HepG2 (cell line): Measurements from ENCODE around the gene RABGAP1. TPM values are rescaled to one million over a fixed set of nuclear protein-coding genes. Genes with fewer than 3 reads are reported as not detected.

Experiments used
- ATAC-seq: fragments of 200-7000 bp; cut with Tn5 transposase; 3 replicates; pipeline ENCODE4 v1.9.1; 2020; ENCODE audit warnings: mild to moderate bottlenecking, moderate library complexity
- BruUV-seq: library from RNA; stranded (reverse); fragments of 400-500 nt; replicated peaks from 2 replicates; lab custom pipeline; 2021; lab: Mats Ljungman, UMichigan
- CTCF ChIA-PET: fragments of 300-600 bp; formaldehyde crosslinking; extraction: SDS; loops from one replicate; lab custom pipeline; 2021; ENCODE audit warnings: low total read pairs, inconsistent platforms, low intra/inter-chr PET ratio; lab: Yijun Ruan, JAX
- POLR2A ChIA-PET: fragments of 350-600 bp; sonication (Branson Sonifier 250); formaldehyde crosslinking; loops from one replicate; lab custom pipeline; 2020; ENCODE audit warnings: antibody characterized with exemption, inconsistent platforms; lab: Yijun Ruan, JAX
- DNase-seq: peaks from one replicate; pipeline ENCODE4 v3.0.0-alpha.2; 2015; ENCODE audit warnings: low spot score
- FAIRE-seq: peaks from 3 replicates; lab custom pipeline; 2011; peaks lifted over from hg19 to GRCh38; lab: Jason Lieb, UNC
- H2AFZ ChIP-seq: one replicate; pipeline ENCODE4 v1.6.1; 2011; ENCODE audit warnings: low read length, inconsistent platforms
- H3K27ac ChIP-seq: fragments of 300-600 bp; 3 replicates; pipeline ENCODE4 v1.8.0; 2011; ENCODE audit warnings: mixed run types, mild to moderate bottlenecking, mixed read lengths, low read length, inconsistent platforms; ENCODE audit not compliant: insufficient read depth; ENCODE audit errors: extremely low read length
- H3K27me3 ChIP-seq, 2 experiments: fragments of 200-600 bp in 1 of 2; 2 replicates in 1 of 2; 3 replicates in 1 of 2; pipeline versions ENCODE4 v1.6.0 to v1.8.0; 2011; ENCODE audit warnings: low read length in 2 of 2, mild to moderate bottlenecking in 2 of 2, moderate library complexity in 2 of 2, inconsistent platforms in 1 of 2; ENCODE audit not compliant: insufficient read depth in 2 of 2, control insufficient read depth in 1 of 2
- H3K36me3 ChIP-seq, 2 experiments: fragments of 200-600 bp in 1 of 2; replicated peaks in 1 of 2; 2 replicates in 1 of 2; 3 replicates in 1 of 2; pipeline versions ENCODE4 v1.5.1 to v1.8.0; 2011; ENCODE audit warnings: low read length in 2 of 2, inconsistent platforms in 1 of 2; ENCODE audit not compliant: insufficient read depth in 2 of 2, control insufficient read depth in 1 of 2
- H3K4me1 ChIP-seq: 2 replicates; pipeline ENCODE4 v1.5.1; 2012; ENCODE audit warnings: low read length, inconsistent platforms; ENCODE audit not compliant: insufficient read depth
- H3K4me2 ChIP-seq: 2 replicates; pipeline ENCODE4 v1.6.0; 2011; ENCODE audit warnings: low read depth, low read length, inconsistent platforms
- H3K4me3 ChIP-seq, 3 experiments: fragments of 200-600 bp in 1 of 3; sonication (generic), shearing (Covaris generic) in 1 of 3; replicated peaks in 1 of 3; 2 replicates each; pipeline ENCODE4 v1.5.1; 2011 to 2016; ENCODE audit warnings: low read length in 3 of 3, inconsistent platforms in 2 of 3, low read depth in 2 of 3, mild to moderate bottlenecking in 2 of 3, control low read depth in 1 of 3, mixed read lengths in 1 of 3; ENCODE audit not compliant: insufficient read depth in 1 of 3
- H3K79me2 ChIP-seq: one replicate; pipeline ENCODE4 v1.6.1; 2011; ENCODE audit warnings: low read length, inconsistent platforms; ENCODE audit not compliant: insufficient read depth
- H3K9ac ChIP-seq: 2 replicates; pipeline ENCODE4 v1.6.0; 2011; ENCODE audit warnings: mild to moderate bottlenecking, low read depth, low read length, inconsistent platforms; ENCODE audit not compliant: insufficient read depth
- H3K9me3 ChIP-seq: 2 replicates; pipeline ENCODE4 v1.5.1; 2012; ENCODE audit warnings: mild to moderate bottlenecking, low read length
- H4K20me1 ChIP-seq: 2 replicates; pipeline ENCODE4 v1.6.0; 2011; ENCODE audit warnings: inconsistent platforms, mild to moderate bottlenecking, low read length, moderate library complexity; ENCODE audit not compliant: insufficient read depth
- ATF7 ChIP-seq, 2 experiments: fragments of 450-650 bp in 1 of 2; sonication (generic) in 1 of 2; formaldehyde crosslinking in 1 of 2; IDR thresholded peaks; 2 replicates each; pipeline versions ENCODE4 v1.4.0 to v1.6.1; 2016 to 2020; ENCODE audit warnings: antibody characterized with exemption in 1 of 2, mild to moderate bottlenecking in 1 of 2, missing genetic modification reagents in 1 of 2
- ESRRA ChIP-seq: sonication (generic); formaldehyde crosslinking; IDR thresholded peaks from 2 replicates; pipeline ENCODE4 v1.5.1; 2020; ENCODE audit warnings: mild to moderate bottlenecking, low read depth, missing genetic modification reagents
- GATAD2A ChIP-seq: IDR thresholded peaks from 2 replicates; pipeline ENCODE4 v1.6.1; 2016
- HNRNPUL1 ChIP-seq: fragments of 200-400 bp; formaldehyde crosslinking; IDR thresholded peaks from 2 replicates; pipeline ENCODE4 v1.6.1; 2017; ENCODE audit warnings: low read depth, mild to moderate bottlenecking, low read length, moderate library complexity
- KDM2A ChIP-seq: sonication (generic); formaldehyde crosslinking; IDR thresholded peaks from 2 replicates; pipeline ENCODE4 v1.4.0; 2020; ENCODE audit warnings: low read depth, missing genetic modification reagents, borderline replicate concordance
- MED13 ChIP-seq: sonication (generic); formaldehyde crosslinking; IDR thresholded peaks from 2 replicates; pipeline ENCODE4 v1.5.0; 2020; ENCODE audit warnings: missing genetic modification reagents
- NFIB ChIP-seq: sonication (generic); formaldehyde crosslinking; IDR thresholded peaks from 2 replicates; pipeline ENCODE4 v1.9.0; 2021; ENCODE audit warnings: missing genetic modification reagents, mild to moderate bottlenecking, borderline replicate concordance
- NR3C1 ChIP-seq: sonication (generic); formaldehyde crosslinking; IDR thresholded peaks from 2 replicates; pipeline ENCODE4 v1.4.0; 2020; ENCODE audit warnings: missing genetic modification reagents
- POLR2A ChIP-seq, 2 experiments: IDR thresholded peaks; 2 replicates each; pipeline ENCODE4 v1.6.1; 2011; ENCODE audit warnings: low read depth in 2 of 2, low read length in 2 of 2, mild to moderate bottlenecking in 1 of 2, moderate library complexity in 1 of 2; ENCODE audit not compliant: insufficient read depth in 1 of 2
- POLR2AphosphoS5 ChIP-seq: IDR thresholded peaks from 2 replicates; pipeline ENCODE4 v1.6.1; 2012; ENCODE audit warnings: low read depth, low read length
- SALL2 ChIP-seq: sonication (generic); formaldehyde crosslinking; IDR thresholded peaks from 2 replicates; pipeline ENCODE4 v1.8.1; 2023; ENCODE audit warnings: mild to moderate bottlenecking, missing genetic modification reagents, inconsistent platforms
- SMAD3 ChIP-seq: sonication (generic); formaldehyde crosslinking; IDR thresholded peaks from 2 replicates; pipeline ENCODE4 v1.4.0; 2020; ENCODE audit warnings: missing genetic modification reagents
- XRCC5 ChIP-seq: fragments of 200-400 bp; formaldehyde crosslinking; optimal IDR thresholded peaks from 2 replicates; pipeline ENCODE3; 2017; ENCODE audit warnings: mild to moderate bottlenecking, low read length
- ZBTB42 ChIP-seq: sonication (generic); formaldehyde crosslinking; IDR thresholded peaks from 2 replicates; pipeline ENCODE4 v1.5.0; 2020; ENCODE audit warnings: mild to moderate bottlenecking, missing genetic modification reagents
- ZNF382 ChIP-seq: sonication (generic); formaldehyde crosslinking; IDR thresholded peaks from 2 replicates; pipeline ENCODE4 v1.5.0; 2020; ENCODE audit warnings: missing genetic modification reagents, mild to moderate bottlenecking, borderline replicate concordance
- ZNF546 ChIP-seq: sonication (generic); formaldehyde crosslinking; conservative IDR thresholded peaks from 2 replicates; pipeline ENCODE4 v1.8.1; 2023; ENCODE audit warnings: mild to moderate bottlenecking, missing genetic modification reagents
- ZNF549 ChIP-seq: sonication (generic); formaldehyde crosslinking; IDR thresholded peaks from 2 replicates; pipeline ENCODE4 v1.5.0; 2020; ENCODE audit warnings: missing genetic modification reagents
- ZNF552 ChIP-seq: sonication (generic); formaldehyde crosslinking; IDR thresholded peaks from 2 replicates; pipeline ENCODE4 v1.9.0; 2022; ENCODE audit warnings: missing genetic modification reagents, mild to moderate bottlenecking, borderline replicate concordance
- ZNF629 ChIP-seq: sonication (generic); formaldehyde crosslinking; conservative IDR thresholded peaks from 2 replicates; pipeline ENCODE4 v1.5.0; 2020; ENCODE audit warnings: missing genetic modification reagents
- ZNF772 ChIP-seq: sonication (generic); formaldehyde crosslinking; IDR thresholded peaks from 2 replicates; pipeline ENCODE4 v1.5.0; 2020; ENCODE audit warnings: mild to moderate bottlenecking, missing genetic modification reagents
- WGBS: methylation state at CpG from one replicate; pipeline ENCODE4 v1.1.6; 2017; ENCODE audit warnings: low lambda C conversion rate; 5-methylcytosine and 5-hydroxymethylcytosine counted together
- in situ Hi-C: cut with HindIII; loops from 2 replicates; pipeline ENCODE4 v1.10.0; 2017; ENCODE audit warnings: low pct_unique_long_range_greater_than_20kb; ENCODE audit not compliant: extremely low pct_ligation_motif_present
- intact Hi-C: fragments of 100-400 bp; cut with micrococcal nuclease; formaldehyde crosslinking; loops from one replicate; pipeline ENCODE4 v1.10.0; 2022; ENCODE audit not compliant: unreplicated experiment
- polyA plus RNA-seq, 8 experiments: library from polyadenylated mRNA; depleted of rRNA in 3 of 8; stranded (reverse) in 7 of 8; unstranded in 1 of 8; fragments of >200 nt; fragmentation: Illumina TruSeq in 4 of 8; extraction: Trizol in 4 of 8; gene quantifications; 2 replicates each; pipeline versions ENCODE4 v1.2.1 to v1.2.3, GENCODE V29; 2011 to 2016; ENCODE audit warnings: low read depth in 4 of 8, missing spikeins in 1 of 8, mixed read lengths in 1 of 8; ENCODE audit not compliant: insufficient read depth in 1 of 8
- total RNA-seq, 5 experiments: library from RNA; depleted of rRNA; stranded (reverse); fragments of >200 nt; fragmentation: Illumina TruSeq; extraction: Trizol; gene quantifications; 2 replicates each; pipeline ENCODE4 v1.2.3, GENCODE V29; 2016; ENCODE audit warnings: low read depth in 1 of 5
- TF ChIP-seq, protein P1 (sequence below): IDR thresholded peaks from 2 replicates; pipeline ENCODE4 v1.6.1; 2016; ENCODE audit warnings: control low read depth
- TF ChIP-seq, protein P2 (sequence below): sonication (generic); formaldehyde crosslinking; IDR thresholded peaks from 2 replicates; pipeline ENCODE4 v1.4.0; 2020; ENCODE audit warnings: low read depth, missing genetic modification reagents

The RABGAP1 gene
- total and polyA plus RNA-seq, 2 of the 13 experiments (the other 11 are each of a cell fraction or from before 2014, with no cell fraction given) = 19.1 to 19.3 TPM

DNA sequence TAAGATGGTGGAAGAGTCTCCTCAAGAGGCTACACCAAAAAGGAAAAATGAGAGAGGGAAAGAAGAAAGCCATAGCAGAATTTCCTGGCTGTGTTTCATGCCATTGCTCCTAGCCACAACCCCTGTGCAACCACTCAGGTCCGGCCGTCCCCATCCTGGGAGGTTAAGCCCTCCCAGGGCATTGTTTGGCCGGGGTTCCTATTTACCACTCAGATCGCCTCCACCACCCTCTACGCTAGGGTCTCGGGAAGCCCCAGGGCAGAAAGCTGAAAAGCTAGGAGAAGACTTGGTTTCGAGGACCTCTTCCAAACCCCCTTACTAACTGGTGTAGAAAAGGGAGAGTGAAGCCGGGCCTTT is 36.4 kb upstream of the RABGAP1 start:
- H3K79me2 ChIP-seq = peaks cover 51% of the 10 kb centered on the region
- H3K9me3 ChIP-seq = no peaks in the 10 kb centered on the region
- ChIA-PET CTCF (no interaction called here), POLR2A (interaction anchor here (0.9 to 3.0 kb wide), 9 partner anchors 8 to 104 kb away, joined by 3 to 26 read pairs (median 7); partner anchors contain the start of genes PDCL, RABGAP1, ZBTB26 and ZBTB6)
- peaks cover 10% of the 10 kb centered on the region; the same call in 1 of the 2 replicates for H4K20me1 ChIP-seq
- ATAC-seq (peak; percentile 87), FAIRE-seq (no peak), DNase-seq (peak; percentile 43)
- intact Hi-C loops (loop anchor here (5.0 kb wide), 1 partner anchor 88 kb away; no protein-coding TSS in a partner anchor), in situ Hi-C loops (no loop called here)
- peak overlapping the region; percentile 70 for H3K4me2 ChIP-seq
- peak overlapping the region; percentile 63 to 98 (median 95) for H3K4me3 ChIP-seq
- WGBS = 0% methylated on average over 3 of the region's 8 CpGs
- BruUV-seq = no TSS peak
- 0 out of 5 replicates have a peak, but pooled peaks cover 0 to 3% of the 10 kb centered on the region in 2 experiments for H3K36me3 ChIP-seq
- peak overlapping the region; percentile 90 for H3K27ac ChIP-seq
- no peaks in the 10 kb centered on the region; a peak in 1 of 5 replicates for H3K27me3 ChIP-seq
- H3K9ac ChIP-seq = peak overlapping the region; percentile 95
- H3K4me1 ChIP-seq = peaks cover 19% of the 10 kb centered on the region
- no peak overlapping the region for H2AFZ ChIP-seq
- TF ChIP-seq SMAD3 (no peak), ZNF549 (CRISPR knock-in tag) (no peak), POLR2AphosphoS5 (0 out of 2 replicates have a peak, but pooled peaks have one; percentile 35), NR3C1 (no peak), GATAD2A (CRISPR knock-in tag) (peak; percentile 33; the same call in 1 of the 2 replicates), ZBTB42 (CRISPR knock-in tag) (0 out of 2 replicates have a peak, but pooled peaks have one; percentile 43), HNRNPUL1 (no peak), POLR2A (IDR thresholded peaks at IDR 0.05; ENCODE audit: insufficient read depth in 1 of 2, low read depth in 2 of 2, low read length in 2 of 2) (peak in 1 of 2 experiments; percentile 44; a peak in 2 of 4 replicates), KDM2A (CRISPR knock-in tag) (0 out of 2 replicates have a peak, but pooled peaks have one; percentile 0), ZNF552 (CRISPR knock-in tag) (0 out of 2 replicates have a peak, but pooled peaks have one; percentile 4), XRCC5 (peak; percentile 35), MED13 (CRISPR knock-in tag) (0 out of 2 replicates have a peak, but pooled peaks have one; percentile 9), ZNF382 (CRISPR knock-in tag) (no peak), NFIB (CRISPR knock-in tag) (no peak), ATF7 (IDR thresholded peaks at IDR 0.05) (no peak), ATF7 (CRISPR knock-in tag; IDR thresholded peaks at IDR 0.05) (no peak), ZNF546 (CRISPR knock-in tag) (0 out of 2 replicates have a peak, but pooled peaks have one; percentile 7), SALL2 (CRISPR knock-in tag) (no peak), ZNF772 (CRISPR knock-in tag) (0 out of 2 replicates have a peak, but pooled peaks have one; percentile 5), ESRRA (CRISPR knock-in tag) (no peak), ZNF629 (CRISPR knock-in tag) (no peak)
- TF ChIP-seq, protein P1, sequence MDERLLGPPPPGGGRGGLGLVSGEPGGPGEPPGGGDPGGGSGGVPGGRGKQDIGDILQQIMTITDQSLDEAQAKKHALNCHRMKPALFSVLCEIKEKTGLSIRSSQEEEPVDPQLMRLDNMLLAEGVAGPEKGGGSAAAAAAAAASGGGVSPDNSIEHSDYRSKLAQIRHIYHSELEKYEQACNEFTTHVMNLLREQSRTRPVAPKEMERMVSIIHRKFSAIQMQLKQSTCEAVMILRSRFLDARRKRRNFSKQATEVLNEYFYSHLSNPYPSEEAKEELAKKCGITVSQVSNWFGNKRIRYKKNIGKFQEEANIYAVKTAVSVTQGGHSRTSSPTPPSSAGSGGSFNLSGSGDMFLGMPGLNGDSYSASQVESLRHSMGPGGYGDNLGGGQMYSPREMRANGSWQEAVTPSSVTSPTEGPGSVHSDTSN (CRISPR knock-in tag) = no peak
- TF ChIP-seq, protein P2, sequence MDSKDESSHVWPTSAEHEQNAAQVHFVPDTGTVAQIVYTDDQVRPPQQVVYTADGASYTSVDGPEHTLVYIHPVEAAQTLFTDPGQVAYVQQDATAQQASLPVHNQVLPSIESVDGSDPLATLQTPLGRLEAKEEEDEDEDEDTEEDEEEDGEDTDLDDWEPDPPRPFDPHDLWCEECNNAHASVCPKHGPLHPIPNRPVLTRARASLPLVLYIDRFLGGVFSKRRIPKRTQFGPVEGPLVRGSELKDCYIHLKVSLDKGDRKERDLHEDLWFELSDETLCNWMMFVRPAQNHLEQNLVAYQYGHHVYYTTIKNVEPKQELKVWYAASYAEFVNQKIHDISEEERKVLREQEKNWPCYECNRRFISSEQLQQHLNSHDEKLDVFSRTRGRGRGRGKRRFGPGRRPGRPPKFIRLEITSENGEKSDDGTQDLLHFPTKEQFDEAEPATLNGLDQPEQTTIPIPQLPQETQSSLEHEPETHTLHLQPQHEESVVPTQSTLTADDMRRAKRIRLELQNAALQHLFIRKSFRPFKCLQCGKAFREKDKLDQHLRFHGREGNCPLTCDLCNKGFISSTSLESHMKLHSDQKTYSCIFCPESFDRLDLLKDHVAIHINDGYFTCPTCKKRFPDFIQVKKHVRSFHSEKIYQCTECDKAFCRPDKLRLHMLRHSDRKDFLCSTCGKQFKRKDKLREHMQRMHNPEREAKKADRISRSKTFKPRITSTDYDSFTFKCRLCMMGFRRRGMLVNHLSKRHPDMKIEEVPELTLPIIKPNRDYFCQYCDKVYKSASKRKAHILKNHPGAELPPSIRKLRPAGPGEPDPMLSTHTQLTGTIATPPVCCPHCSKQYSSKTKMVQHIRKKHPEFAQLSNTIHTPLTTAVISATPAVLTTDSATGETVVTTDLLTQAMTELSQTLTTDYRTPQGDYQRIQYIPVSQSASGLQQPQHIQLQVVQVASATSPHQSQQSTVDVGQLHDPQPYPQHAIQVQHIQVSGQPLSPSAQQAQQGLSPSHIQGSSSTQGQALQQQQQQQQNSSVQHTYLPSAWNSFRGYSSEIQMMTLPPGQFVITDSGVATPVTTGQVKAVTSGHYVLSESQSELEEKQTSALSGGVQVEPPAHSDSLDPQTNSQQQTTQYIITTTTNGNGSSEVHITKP (CRISPR knock-in tag) = 0 out of 2 replicates have a peak, but pooled peaks have one; percentile 16
